ENCODE data around the gene PRM3. TPM values are rescaled to one million over a fixed set of nuclear protein-coding genes. Genes with fewer than 3 reads are reported as not detected.

Gene PRM3
- polyA plus RNA-seq, 1 donor from 2014 or later, result not detected

DNA sequence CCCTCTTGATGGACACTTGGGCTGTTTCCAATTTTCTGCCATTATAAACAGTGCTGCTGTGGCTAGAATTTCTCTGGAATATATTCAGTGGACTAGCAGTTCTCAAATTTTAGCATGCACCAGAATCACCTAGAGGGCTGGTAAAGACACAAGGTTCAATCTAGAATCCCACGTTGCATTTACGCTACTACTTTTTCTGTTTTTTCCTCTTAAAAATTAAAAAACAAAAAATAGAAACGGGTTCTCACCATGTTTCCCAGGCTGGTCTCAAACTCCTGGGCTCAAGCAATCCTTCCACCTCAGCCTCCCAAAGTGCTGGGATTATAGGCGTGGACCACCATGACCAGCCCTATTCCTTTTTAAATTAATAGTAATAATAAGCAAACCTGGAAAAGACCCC is 22.2 kb upstream of the PRM3 start:
- Histone ChIP-seq H3K27me3 (ENCODE audit: insufficient read depth, low read depth, low read length) (no peaks in the 10 kb centered on the region), H3K36me3 (ENCODE audit: insufficient read depth, low read length) (no peaks in the 10 kb centered on the region), H3K79me2 (replicated peaks; ENCODE audit: insufficient read depth, low read length) (no peaks in the 10 kb centered on the region), H4K20me1 (ENCODE audit: insufficient read depth) (no peaks in the 10 kb centered on the region), H3K4me2 (ENCODE audit: low read length) (no peak overlapping the region), H2AFZ (ENCODE audit: low read depth, low read length) (no peak overlapping the region), H3K9ac (ENCODE audit: low read length) (no peak overlapping the region), H3K27ac (ENCODE audit: low read length) (no peak overlapping the region), H3K9me3 (ENCODE audit: low read length) (no peaks in the 10 kb centered on the region), H3K9me2 (ENCODE audit: insufficient read depth, low read length) (no peaks in the 10 kb centered on the region), H3F3A (ENCODE audit: insufficient read depth, low read length, poor library complexity, severe bottlenecking) (no peaks in the 10 kb centered on the region), H3K4me3 (ENCODE audit: low read length) (no peak overlapping the region)
- TF ChIP-seq SMC3 (conservative IDR thresholded peaks at IDR 0.05; ENCODE audit: poor library complexity), result no peak
- no peak for TF ChIP-seq EZH2 (IDR thresholded peaks at IDR 0.05; ENCODE audit: borderline replicate concordance, insufficient read depth, low read length, poor library complexity, severe bottlenecking)
- no peak for TF ChIP-seq RAD21 (conservative IDR thresholded peaks at IDR 0.05)
- no peak for TF ChIP-seq TAF1 (IDR thresholded peaks at IDR 0.05; ENCODE audit: low read depth)
- TF ChIP-seq REST (IDR thresholded peaks at IDR 0.05; ENCODE audit: borderline replicate concordance), result no peak
- TF ChIP-seq EP300 (conservative IDR thresholded peaks at IDR 0.05; ENCODE audit: poor library complexity, severe bottlenecking), result no peak
- no peak for TF ChIP-seq CTCF (IDR thresholded peaks at IDR 0.05; ENCODE audit: poor library complexity, severe bottlenecking)
- TF ChIP-seq MXI1 (conservative IDR thresholded peaks at IDR 0.05; ENCODE audit: poor library complexity, severe bottlenecking), result no peak
- TF ChIP-seq POLR2AphosphoS5 (IDR thresholded peaks at IDR 0.05), result no peak

DNA sequence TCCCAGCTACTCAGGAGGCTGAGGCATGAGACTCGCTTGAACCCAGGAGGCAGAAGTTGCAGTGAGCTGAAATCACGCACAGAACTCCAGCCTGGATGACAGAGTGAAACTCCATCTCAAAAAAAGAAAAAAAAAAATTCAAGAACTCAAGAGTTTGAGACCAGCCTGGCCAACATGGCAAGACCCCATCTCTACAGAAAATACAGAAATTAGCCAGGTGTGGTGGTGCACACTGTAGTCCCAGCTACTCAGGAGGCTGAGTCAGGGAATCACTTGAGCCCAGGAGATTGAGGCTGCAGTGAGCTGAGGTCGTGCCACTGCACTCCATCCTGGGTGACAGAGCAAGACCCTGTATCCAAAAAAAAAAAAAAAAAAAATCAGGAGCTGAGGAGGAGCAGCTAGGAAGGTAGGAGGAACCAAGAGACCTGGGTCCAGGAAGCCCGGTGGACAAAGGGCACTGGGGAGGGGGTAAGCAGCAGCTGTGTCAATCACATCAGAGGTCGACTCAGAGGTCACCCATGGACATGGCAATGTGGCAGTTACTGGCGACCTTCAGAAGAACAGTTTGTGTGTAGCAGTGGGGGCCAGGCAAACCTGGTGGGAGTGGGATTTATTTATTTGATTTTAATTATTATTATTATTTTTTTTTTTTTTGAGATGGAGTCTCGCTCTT is 18.8 kb upstream of the PRM3 start:
- Histone ChIP-seq H3F3A (ENCODE audit: insufficient read depth, low read length, poor library complexity, severe bottlenecking) (no peaks in the 10 kb centered on the region), H2AFZ (ENCODE audit: low read depth, low read length) (no peak overlapping the region), H3K9me2 (ENCODE audit: insufficient read depth, low read length) (no peaks in the 10 kb centered on the region), H3K9ac (ENCODE audit: low read length) (no peak overlapping the region), H3K9me3 (ENCODE audit: low read length) (no peaks in the 10 kb centered on the region), H3K27me3 (ENCODE audit: insufficient read depth, low read depth, low read length) (no peaks in the 10 kb centered on the region), H3K27ac (ENCODE audit: low read length) (no peak overlapping the region), H3K4me2 (ENCODE audit: low read length) (no peak overlapping the region), H3K79me2 (replicated peaks; ENCODE audit: insufficient read depth, low read length) (no peaks in the 10 kb centered on the region), H4K20me1 (ENCODE audit: insufficient read depth) (no peaks in the 10 kb centered on the region), H3K4me3 (ENCODE audit: low read length) (no peak overlapping the region), H3K36me3 (ENCODE audit: insufficient read depth, low read length) (no peaks in the 10 kb centered on the region)
- TF ChIP-seq MXI1 (conservative IDR thresholded peaks at IDR 0.05; ENCODE audit: poor library complexity, severe bottlenecking), result no peak
- no peak for TF ChIP-seq EP300 (conservative IDR thresholded peaks at IDR 0.05; ENCODE audit: poor library complexity, severe bottlenecking)
- no peak for TF ChIP-seq POLR2AphosphoS5 (IDR thresholded peaks at IDR 0.05)
- no peak for TF ChIP-seq TAF1 (IDR thresholded peaks at IDR 0.05; ENCODE audit: low read depth)
- TF ChIP-seq SMC3 (conservative IDR thresholded peaks at IDR 0.05; ENCODE audit: poor library complexity), result no peak
- TF ChIP-seq RAD21 (conservative IDR thresholded peaks at IDR 0.05), result no peak
- TF ChIP-seq EZH2 (IDR thresholded peaks at IDR 0.05; ENCODE audit: borderline replicate concordance, insufficient read depth, low read length, poor library complexity, severe bottlenecking), result no peak
- TF ChIP-seq CTCF (IDR thresholded peaks at IDR 0.05; ENCODE audit: poor library complexity, severe bottlenecking), result no peak
- no peak for TF ChIP-seq REST (IDR thresholded peaks at IDR 0.05; ENCODE audit: borderline replicate concordance)
